ENCODE measurements around the gene SLAIN1. TPM values are rescaled to one million over a fixed set of nuclear protein-coding genes. Genes with fewer than 3 reads are reported as not detected.

Gene SLAIN1
- total and polyA plus RNA-seq, 2 of the 13 experiments (the other 11 are each of a cell fraction or from before 2014, with no cell fraction given): 1.2 to 4.5 TPM

DNA sequence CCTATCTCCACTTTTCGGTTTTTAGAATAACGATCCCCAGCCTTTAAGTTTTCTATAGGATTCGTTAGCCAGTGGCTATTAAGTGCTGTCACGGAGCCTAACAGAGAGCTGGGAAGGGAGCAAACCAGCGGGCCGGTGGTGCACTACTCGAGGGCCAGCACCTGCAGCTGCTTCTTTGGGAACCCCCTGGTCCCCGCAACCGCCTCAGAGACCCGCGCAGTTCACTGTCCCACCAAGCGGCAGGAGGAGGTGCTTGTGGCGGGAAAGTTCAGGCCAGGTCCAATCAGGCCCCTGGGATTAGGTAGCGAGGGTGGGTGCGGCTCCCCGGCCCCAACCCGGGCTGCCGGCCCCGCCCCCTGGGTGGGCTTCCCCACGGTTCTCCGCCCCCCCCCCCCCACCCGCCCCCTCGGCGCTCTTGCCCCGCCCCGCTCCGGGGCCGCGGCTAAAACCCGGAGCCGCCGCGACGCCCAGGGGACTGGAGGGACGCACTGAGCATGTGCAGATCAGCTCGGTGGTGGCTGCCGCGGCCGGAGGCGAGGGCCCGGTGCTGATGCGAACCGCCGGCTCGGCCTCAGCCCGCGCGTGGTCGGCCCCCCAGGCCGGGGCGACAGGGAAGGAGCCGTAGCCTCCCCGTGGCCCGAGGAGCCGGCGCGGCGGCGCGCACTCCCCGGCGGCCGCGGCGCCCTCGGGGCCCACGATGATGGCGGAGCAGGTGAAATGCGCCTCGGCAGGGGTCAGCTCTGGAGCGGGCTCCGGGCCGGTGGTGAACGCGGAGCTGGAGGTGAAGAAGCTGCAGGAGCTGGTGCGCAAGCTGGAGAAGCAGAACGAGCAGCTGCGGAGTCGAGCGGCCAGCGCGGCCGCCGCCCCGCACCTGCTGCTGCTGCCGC is at the start of gene SLAIN1 (continued):
- TF ChIP-seq, protein P1, sequence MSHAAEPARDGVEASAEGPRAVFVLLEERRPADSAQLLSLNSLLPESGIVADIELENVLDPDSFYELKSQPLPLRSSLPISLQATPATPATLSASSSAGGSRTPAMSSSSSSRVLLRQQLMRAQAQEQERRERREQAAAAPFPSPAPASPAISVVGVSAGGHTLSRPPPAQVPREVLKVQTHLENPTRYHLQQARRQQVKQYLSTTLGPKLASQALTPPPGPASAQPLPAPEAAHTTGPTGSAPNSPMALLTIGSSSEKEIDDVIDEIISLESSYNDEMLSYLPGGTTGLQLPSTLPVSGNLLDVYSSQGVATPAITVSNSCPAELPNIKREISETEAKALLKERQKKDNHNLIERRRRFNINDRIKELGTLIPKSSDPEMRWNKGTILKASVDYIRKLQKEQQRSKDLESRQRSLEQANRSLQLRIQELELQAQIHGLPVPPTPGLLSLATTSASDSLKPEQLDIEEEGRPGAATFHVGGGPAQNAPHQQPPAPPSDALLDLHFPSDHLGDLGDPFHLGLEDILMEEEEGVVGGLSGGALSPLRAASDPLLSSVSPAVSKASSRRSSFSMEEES (CRISPR knock-in tag; IDR thresholded peaks at IDR 0.05): no peak
- no peak for TF ChIP-seq ZNF713 (CRISPR knock-in tag; IDR thresholded peaks at IDR 0.05)
- TF ChIP-seq, protein P2, sequence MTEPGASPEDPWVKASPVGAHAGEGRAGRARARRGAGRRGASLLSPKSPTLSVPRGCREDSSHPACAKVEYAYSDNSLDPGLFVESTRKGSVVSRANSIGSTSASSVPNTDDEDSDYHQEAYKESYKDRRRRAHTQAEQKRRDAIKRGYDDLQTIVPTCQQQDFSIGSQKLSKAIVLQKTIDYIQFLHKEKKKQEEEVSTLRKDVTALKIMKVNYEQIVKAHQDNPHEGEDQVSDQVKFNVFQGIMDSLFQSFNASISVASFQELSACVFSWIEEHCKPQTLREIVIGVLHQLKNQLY (CRISPR knock-in tag; IDR thresholded peaks at IDR 0.05): no peak
- TF ChIP-seq FOXP1 (IDR thresholded peaks at IDR 0.05): no peak
- TF ChIP-seq FOXP1 (CRISPR knock-in tag; IDR thresholded peaks at IDR 0.05): no peak
- TF ChIP-seq NR2F6 (IDR thresholded peaks at IDR 0.05): no peak
- no peak for TF ChIP-seq NR2F6 (CRISPR knock-in tag; IDR thresholded peaks at IDR 0.05)
- TF ChIP-seq KMT2A (CRISPR knock-in tag; IDR thresholded peaks at IDR 0.05): no peak
- no peak for TF ChIP-seq RFXAP (CRISPR knock-in tag; IDR thresholded peaks at IDR 0.05; ENCODE audit: borderline replicate concordance)
- no peak for TF ChIP-seq ZBTB33 (CRISPR knock-in tag; IDR thresholded peaks at IDR 0.05)
- no peak for TF ChIP-seq FOXO4 (CRISPR knock-in tag; conservative IDR thresholded peaks at IDR 0.05)
- TF ChIP-seq KAT8 (CRISPR knock-in tag; IDR thresholded peaks at IDR 0.05): no peak
- no peak for TF ChIP-seq SIN3A (IDR thresholded peaks at IDR 0.05; ENCODE audit: borderline replicate concordance, low read depth, low read length)
- TF ChIP-seq ZNF557 (CRISPR knock-in tag; IDR thresholded peaks at IDR 0.05): no peak
- TF ChIP-seq ZNF354B (CRISPR knock-in tag; IDR thresholded peaks at IDR 0.05): no peak
- TF ChIP-seq ZNF605 (CRISPR knock-in tag; IDR thresholded peaks at IDR 0.05): no peak
- peak; percentile 51 for TF ChIP-seq ZFX (CRISPR knock-in tag; IDR thresholded peaks at IDR 0.05; ENCODE audit: low read depth)
- TF ChIP-seq ZNF280D (CRISPR knock-in tag; IDR thresholded peaks at IDR 0.05): no peak
- TF ChIP-seq KDM4B (CRISPR knock-in tag; IDR thresholded peaks at IDR 0.05): no peak
- TF ChIP-seq CBX1 (IDR thresholded peaks at IDR 0.05; ENCODE audit: low read depth): no peak
- TF ChIP-seq NBN (conservative IDR thresholded peaks at IDR 0.05): no peak
- no peak for TF ChIP-seq ZNF761 (CRISPR knock-in tag; conservative IDR thresholded peaks at IDR 0.05)
- no peak for TF ChIP-seq POLR2G (IDR thresholded peaks at IDR 0.05; ENCODE audit: low read depth, low read length)
- peak; percentile 47; the same call in 1 of the 2 replicates for TF ChIP-seq NFYB (CRISPR knock-in tag; IDR thresholded peaks at IDR 0.05)
- TF ChIP-seq GATAD2A (CRISPR knock-in tag; IDR thresholded peaks at IDR 0.05): no peak

All from HepG2 (cell line).